ENCODE results near the gene POLR3K.
"Not testable (repeated sequence)": the region's sequence is repeated elsewhere in the genome, so short reads cannot be mapped to it uniquely, and the experiment has no call there.

Gene POLR3K

GRCh38 chr16:17062-17765 is 36.2 kb downstream of the POLR3K start:
- in situ Hi-C loops (cut with MboI; ENCODE audit: low pct_unique_long_range_greater_than_20kb, low sequenced_read_pairs, unreplicated experiment); DNase-seq (ENCODE audit: low spot score): not testable (repeated sequence)

DNA sequence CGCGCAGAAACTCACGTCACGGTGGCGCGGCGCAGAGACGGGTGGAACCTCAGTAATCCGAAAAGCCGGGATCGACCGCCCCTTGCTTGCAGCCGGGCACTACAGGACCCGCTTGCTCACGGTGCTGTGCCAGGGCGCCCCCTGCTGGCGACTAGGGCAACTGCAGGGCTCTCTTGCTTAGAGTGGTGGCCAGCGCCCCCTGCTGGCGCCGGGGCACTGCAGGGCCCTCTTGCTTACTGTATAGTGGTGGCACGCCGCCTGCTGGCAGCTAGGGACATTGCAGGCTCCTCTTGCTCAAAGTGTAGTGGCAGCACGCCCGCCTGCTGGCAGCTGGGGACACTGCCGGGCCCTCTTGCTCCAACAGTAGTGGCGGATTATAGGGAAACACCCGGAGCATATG is 42.6 kb downstream of the POLR3K start:
- DNase-seq (ENCODE audit: low spot score); in situ Hi-C loops (cut with MboI; ENCODE audit: low pct_unique_long_range_greater_than_20kb, low sequenced_read_pairs, unreplicated experiment): not testable (repeated sequence)
- peak; percentile 57 for TF ChIP-seq CTCF (IDR thresholded peaks at IDR 0.05; ENCODE audit: extremely low read depth, insufficient read depth, missing control alignments)

GRCh38 chr16:9903-10665 is 43.3 kb downstream of the POLR3K start:
- DNase-seq (ENCODE audit: low spot score): no peak
- TF ChIP-seq CTCF (IDR thresholded peaks at IDR 0.05; ENCODE audit: extremely low read depth, insufficient read depth, missing control alignments): no peak
- in situ Hi-C loops (cut with MboI; ENCODE audit: low pct_unique_long_range_greater_than_20kb, low sequenced_read_pairs, unreplicated experiment): no loop called here

Data from GM13977 (cell line).